DMS114 treated with DMSO at 0.1 percent for 48 hours (cell line): ENCODE data around the gene HIGD1A.

ENCODE experiments used
- DNase-seq: peaks from one replicate; lab custom pipeline; 2025; ENCODE audit not compliant: unreplicated experiment; lab: John Stamatoyannopoulos, UW

HIGD1A gene

GRCh38 chr3:42762046-42762724, 42.1 kb downstream of the HIGD1A start:
- DNase-seq: no peak

GRCh38 chr3:42758126-42758525, 46.2 kb downstream of the HIGD1A start:
- DNase-seq: no peak

- no peak for DNase-seq
Observed at GRCh38 chr3:42756681-42757213, 47.5 kb downstream of the HIGD1A start.

GRCh38 chr3:42755681-42756578, 48.4 kb downstream of the HIGD1A start:
- no peak for DNase-seq

GRCh38 chr3:42753757-42754156, 50.5 kb downstream of the HIGD1A start:
- no peak for DNase-seq

GRCh38 chr3:42752961-42753360, 51.3 kb downstream of the HIGD1A start:
- no peak for DNase-seq

GRCh38 chr3:42752441-42752840, 51.8 kb downstream of the HIGD1A start:
- no peak for DNase-seq

GRCh38 chr3:42751609-42752008, 52.7 kb downstream of the HIGD1A start:
- no peak for DNase-seq

- no peak for DNase-seq
Observed at GRCh38 chr3:42750834-42751233, 53.5 kb downstream of the HIGD1A start.

GRCh38 chr3:42749753-42750231, 54.5 kb downstream of the HIGD1A start:
- DNase-seq: no peak

GRCh38 chr3:42749025-42749752, 55.1 kb downstream of the HIGD1A start:
- DNase-seq: no peak

- no peak for DNase-seq
Observed at GRCh38 chr3:42747581-42747980, 56.7 kb downstream of the HIGD1A start.

- no peak for DNase-seq
Observed at GRCh38 chr3:42746455-42747450, 57.5 kb downstream of the HIGD1A start.

GRCh38 chr3:42745776-42746454, 58.4 kb downstream of the HIGD1A start:
- DNase-seq: no peak

GRCh38 chr3:42745291-42745745, 59.0 kb downstream of the HIGD1A start:
- no peak for DNase-seq

- DNase-seq: no peak
Observed at GRCh38 chr3:42743204-42743995, 60.9 kb downstream of the HIGD1A start.

- no peak for DNase-seq
Observed at GRCh38 chr3:42742688-42743087, 61.6 kb downstream of the HIGD1A start.

GRCh38 chr3:42742259-42742658, 62.0 kb downstream of the HIGD1A start:
- DNase-seq: no peak

GRCh38 chr3:42741796-42742195, 62.5 kb downstream of the HIGD1A start:
- DNase-seq: no peak
